Tibial nerve (tissue), 4 donors: ENCODE measurements around the gene SEMA5A. TPM values are rescaled to one million over a fixed set of nuclear protein-coding genes. Genes with fewer than 3 reads are reported as not detected.

ENCODE experiments used
- DNase-seq, 2 donors: peaks; one replicate each; pipeline ENCODE4 v3.0.0-alpha.2; 2019; ENCODE audit warnings: low spot score in 2 of 2
- H3K27ac ChIP-seq, 4 donors: fragments of 200-600 bp; sonication (generic) in 3 of 4; one replicate each; pipeline ENCODE4 v1.5.1; 2017 to 2019; ENCODE audit warnings: mild to moderate bottlenecking in 1 of 4
- H3K27me3 ChIP-seq, 2 donors: fragments of 200-600 bp; sonication (generic) in 1 of 2; one replicate each; pipeline versions ENCODE4 v1.5.1 to v1.6.0; 2017 to 2019
- H3K36me3 ChIP-seq, 3 donors: fragments of 200-600 bp; sonication (generic); one replicate each; pipeline ENCODE4 v1.5.1; 2018 to 2019
- H3K4me1 ChIP-seq, 4 donors: fragments of 200-600 bp; sonication (generic) in 3 of 4; one replicate each; pipeline ENCODE4 v1.5.1; 2017 to 2019
- H3K4me3 ChIP-seq, 4 donors: fragments of 200-600 bp; sonication (generic) in 3 of 4; one replicate each; pipeline ENCODE4 v1.5.1; 2017 to 2019; ENCODE audit warnings: mild to moderate bottlenecking in 1 of 4, moderate library complexity in 1 of 4
- H3K9me3 ChIP-seq, 4 donors: fragments of 200-600 bp; sonication (generic) in 3 of 4; one replicate each; pipeline ENCODE4 v1.5.1; 2017 to 2019
- EP300 ChIP-seq, 2 donors: sonication (generic); formaldehyde crosslinking; IDR thresholded peaks; one replicate each; pipeline ENCODE4 v1.6.1; 2017; ENCODE audit warnings: antibody characterized with exemption in 2 of 2, mild to moderate bottlenecking in 1 of 2
- POLR2A ChIP-seq, 2 donors: fragments of 450-650 bp; IDR thresholded peaks; one replicate each; pipeline ENCODE4 v1.6.1; 2017; ENCODE audit warnings: antibody characterized with exemption in 2 of 2, mild to moderate bottlenecking in 2 of 2, moderate library complexity in 2 of 2
- WGBS, 2 donors: methylation state at CpG; one replicate each; pipeline ENCODE4 v1.1.5; 2018; 5-methylcytosine and 5-hydroxymethylcytosine counted together
- total RNA-seq, 4 donors: library from RNA; depleted of rRNA; stranded (reverse); fragments of >200 nt; gene quantifications; one replicate each; pipeline ENCODE4 v1.1.0, GENCODE V29; 2016
- TF ChIP-seq, protein P1 (sequence below), 5 experiments: fragments of 200-600 bp in 3 of 5; fragments of 450-650 bp in 2 of 5; sonication (generic) in 3 of 5; IDR thresholded peaks; one replicate each; pipeline ENCODE4 v1.5.1; 2016 to 2019; ENCODE audit warnings: antibody characterized with exemption in 5 of 5, mild to moderate bottlenecking in 3 of 5, moderate library complexity in 2 of 5

Gene SEMA5A
- total RNA-seq, 4 donors from 2014 or later: 36.3 to 58.4 (median 52.6) TPM

DNA sequence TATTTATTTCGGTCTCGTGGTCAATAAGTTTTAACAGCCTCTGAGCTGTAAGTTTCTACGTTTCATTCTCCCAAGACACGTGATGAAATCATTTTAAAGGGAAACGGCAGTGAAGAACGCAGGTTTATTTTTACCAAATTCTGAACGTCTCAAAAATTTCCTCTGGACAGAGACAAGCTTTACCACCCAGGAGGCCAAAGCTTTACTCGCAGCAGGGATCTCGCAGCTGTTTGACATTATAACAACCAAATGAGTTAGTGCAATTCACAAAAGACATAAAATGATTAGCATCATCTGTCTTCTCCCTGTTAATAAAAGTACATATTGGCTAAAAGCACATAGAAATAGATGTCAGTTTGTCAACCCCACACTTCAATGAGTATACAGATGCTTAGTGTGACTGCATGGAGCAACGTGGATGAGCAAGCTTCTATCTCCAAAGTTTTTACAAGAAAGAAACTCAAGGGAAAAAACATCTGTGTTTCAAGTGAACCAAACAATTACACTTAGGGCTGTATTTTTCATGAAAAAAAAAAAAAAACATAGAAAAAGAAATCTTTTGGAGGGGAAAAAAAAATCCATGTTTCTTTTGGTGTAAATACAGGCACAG is 2.5 kb downstream of the SEMA5A start:
- Histone ChIP-seq H3K9me3 (no peaks in the 10 kb centered on the region), H3K36me3 (no peaks in the 10 kb centered on the region), H3K27ac (peak overlapping the region; percentile 31 to 92 (median 66)), H3K27me3 (no peaks in the 10 kb centered on the region), H3K4me3 (peak overlapping the region in 3 of 4 donors; percentile 1 to 88 (median 74)), H3K4me1 (peaks cover 0 to 49% (median 2%) of the 10 kb centered on the region in 4 donors)
- TF ChIP-seq EP300 (IDR thresholded peaks at IDR 0.05): no peak
- TF ChIP-seq, protein P1, sequence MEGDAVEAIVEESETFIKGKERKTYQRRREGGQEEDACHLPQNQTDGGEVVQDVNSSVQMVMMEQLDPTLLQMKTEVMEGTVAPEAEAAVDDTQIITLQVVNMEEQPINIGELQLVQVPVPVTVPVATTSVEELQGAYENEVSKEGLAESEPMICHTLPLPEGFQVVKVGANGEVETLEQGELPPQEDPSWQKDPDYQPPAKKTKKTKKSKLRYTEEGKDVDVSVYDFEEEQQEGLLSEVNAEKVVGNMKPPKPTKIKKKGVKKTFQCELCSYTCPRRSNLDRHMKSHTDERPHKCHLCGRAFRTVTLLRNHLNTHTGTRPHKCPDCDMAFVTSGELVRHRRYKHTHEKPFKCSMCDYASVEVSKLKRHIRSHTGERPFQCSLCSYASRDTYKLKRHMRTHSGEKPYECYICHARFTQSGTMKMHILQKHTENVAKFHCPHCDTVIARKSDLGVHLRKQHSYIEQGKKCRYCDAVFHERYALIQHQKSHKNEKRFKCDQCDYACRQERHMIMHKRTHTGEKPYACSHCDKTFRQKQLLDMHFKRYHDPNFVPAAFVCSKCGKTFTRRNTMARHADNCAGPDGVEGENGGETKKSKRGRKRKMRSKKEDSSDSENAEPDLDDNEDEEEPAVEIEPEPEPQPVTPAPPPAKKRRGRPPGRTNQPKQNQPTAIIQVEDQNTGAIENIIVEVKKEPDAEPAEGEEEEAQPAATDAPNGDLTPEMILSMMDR (IDR thresholded peaks at IDR 0.05): no peak
- TF ChIP-seq POLR2A (IDR thresholded peaks at IDR 0.05): no peak
- 18 to 19% methylated on average over 10 of the region's 10 CpGs for WGBS, 2 donors
- DNase-seq: no peak

- TF ChIP-seq, protein P1 (IDR thresholded peaks at IDR 0.05): no peak
- Histone ChIP-seq H3K9me3 (no peaks in the 10 kb centered on the region), H3K4me1 (peaks cover 0 to 36% (median 5%) of the 10 kb centered on the region in 4 donors), H3K4me3 (peak overlapping the region in 1 of 4 donors; percentile 6), H3K36me3 (no peaks in the 10 kb centered on the region), H3K27me3 (no peaks in the 10 kb centered on the region), H3K27ac (peak overlapping the region in 2 of 4 donors; percentile 54 to 73)
- WGBS, 2 donors: 16 to 23% methylated on average over 7 of the region's 7 CpGs
- DNase-seq: no peak
These were observed 5.1 kb downstream of the SEMA5A start for GRCh38 chr5:9540791-9541190.

- H3K9me3 ChIP-seq: no peaks in the 10 kb centered on the region
- WGBS, 2 donors: 83 to 84% methylated on average over 7 of the region's 7 CpGs
- no peak for DNase-seq
- no peaks in the 10 kb centered on the region for H3K27me3 ChIP-seq
- H3K27ac ChIP-seq: no peak overlapping the region
- no peaks in the 10 kb centered on the region for H3K36me3 ChIP-seq
- TF ChIP-seq EP300 (IDR thresholded peaks at IDR 0.05): no peak
- TF ChIP-seq, protein P1 (IDR thresholded peaks at IDR 0.05): no peak
- TF ChIP-seq POLR2A (IDR thresholded peaks at IDR 0.05): no peak
- peaks cover 0 to 31% (median 7%) of the 10 kb centered on the region in 4 donors for H3K4me1 ChIP-seq
- no peak overlapping the region for H3K4me3 ChIP-seq
These were observed 7.4 kb downstream of the SEMA5A start for GRCh38 chr5:9538504-9538903.

- peaks cover 0 to 24% (median 7%) of the 10 kb centered on the region in 4 donors for H3K4me1 ChIP-seq
These were observed 8.4 kb downstream of the SEMA5A start for GRCh38 chr5:9537223-9538141.

More at GRCh38 chr5:9537223-9538141, 8.4 kb downstream of the SEMA5A start:
- Histone ChIP-seq H3K4me3 (no peak overlapping the region), H3K27me3 (no peaks in the 10 kb centered on the region), H3K9me3 (no peaks in the 10 kb centered on the region), H3K27ac (no peak overlapping the region), H3K36me3 (no peaks in the 10 kb centered on the region)
- 74 to 85% methylated on average over 2 of the region's 2 CpGs for WGBS, 2 donors
- TF ChIP-seq, protein P1 (IDR thresholded peaks at IDR 0.05): no peak
- TF ChIP-seq POLR2A (IDR thresholded peaks at IDR 0.05) (no peak), EP300 (IDR thresholded peaks at IDR 0.05) (no peak)
- no peak for DNase-seq
